ENCODE data around the gene SLC35F4.
"Not testable (repeated sequence)": the region's sequence is repeated elsewhere in the genome, so short reads cannot be mapped to it uniquely, and the experiment has no call there.

The SLC35F4 gene

GRCh38 chr14:57865403-57866198 is at the start of gene SLC35F4:
Gene SLC35F4 (minus strand): TSS chr14:57866092.
- DNase-seq = peak in 11 of 56 donors; percentile 2 to 68 (median 16)

DNA sequence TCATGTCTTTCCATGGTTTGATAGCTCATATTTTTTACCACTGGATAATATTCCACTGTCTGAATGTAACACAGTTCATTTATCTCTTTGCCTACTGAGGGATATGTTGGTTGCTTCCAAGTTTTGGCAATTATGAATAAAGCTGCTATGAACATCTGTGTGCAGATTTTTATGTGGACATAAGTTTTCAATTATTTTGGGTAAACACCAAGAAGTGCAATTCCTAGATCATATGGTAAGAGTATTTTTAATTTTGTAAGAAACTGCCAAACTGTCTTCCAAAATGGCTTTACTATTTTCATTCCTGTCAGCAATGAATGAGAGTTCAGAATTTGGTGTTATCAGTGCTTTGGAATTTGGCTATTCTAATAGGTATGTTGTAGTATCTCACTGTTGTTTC is 43.7 kb upstream of the SLC35F4 start:
- no peak for DNase-seq

- DNase-seq = no peak
Measured at GRCh38 chr14:57903954-57904353, 38.1 kb upstream of the SLC35F4 start.

- no peak for DNase-seq
Measured at GRCh38 chr14:57898837-57899572, 33.1 kb upstream of the SLC35F4 start.

DNA sequence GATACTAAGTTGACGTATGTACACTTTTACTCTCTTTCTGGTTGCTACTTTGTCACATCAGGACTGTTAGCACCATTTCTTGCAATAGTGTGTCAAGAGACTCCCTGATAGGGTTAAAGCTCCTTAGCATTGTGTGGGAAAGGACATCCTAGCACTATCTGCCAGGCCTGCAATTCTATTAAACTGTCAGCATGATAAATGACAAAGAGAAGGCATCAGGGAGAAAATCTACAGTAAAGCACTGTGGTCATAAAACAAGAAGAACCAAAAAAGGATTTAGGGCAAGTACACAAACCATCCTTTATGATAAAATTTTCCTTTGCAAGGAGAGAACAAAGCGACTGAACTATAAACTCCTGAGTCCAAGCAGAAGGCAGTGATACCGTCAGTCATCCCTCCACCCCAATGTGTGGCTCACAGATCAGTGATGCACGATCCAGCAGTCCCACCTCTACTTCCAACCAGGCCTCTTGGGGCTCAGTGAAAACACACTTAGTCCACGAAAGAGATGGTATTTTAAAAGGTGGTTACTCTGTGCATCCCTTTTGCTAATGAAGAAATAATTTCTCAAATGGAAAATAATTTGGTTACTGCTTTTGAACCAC is 31.4 kb upstream of the SLC35F4 start:
- no peak for DNase-seq

GRCh38 chr14:57889245-57889644 is 23.4 kb upstream of the SLC35F4 start:
- DNase-seq = peak in 23 of 56 donors; percentile 6 to 64 (median 18)

- no peak for DNase-seq
Measured at GRCh38 chr14:57884175-57884574, 18.3 kb upstream of the SLC35F4 start.

GRCh38 chr14:57883061-57883460 is 17.2 kb upstream of the SLC35F4 start:
- DNase-seq = no peak

DNA sequence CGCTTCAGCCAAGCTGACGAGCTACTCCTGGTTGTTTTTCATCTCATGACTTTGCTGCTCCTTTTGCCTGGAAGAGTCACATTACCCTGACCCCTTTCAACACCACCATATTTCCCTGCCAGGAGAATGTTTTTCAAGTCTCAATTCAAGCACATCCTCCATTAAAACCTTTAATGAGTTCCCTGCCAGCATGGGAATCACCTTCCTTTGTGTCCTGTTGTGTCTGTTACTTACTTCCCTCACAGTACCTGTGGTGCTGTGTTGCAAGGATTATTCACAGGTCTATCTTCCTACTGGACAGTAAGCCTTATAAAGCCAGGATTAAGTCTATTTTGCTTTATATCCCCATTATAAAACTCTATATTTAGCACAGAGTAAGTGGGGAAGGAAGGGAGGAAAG is 13.6 kb upstream of the SLC35F4 start:
- no peak for DNase-seq

DNA sequence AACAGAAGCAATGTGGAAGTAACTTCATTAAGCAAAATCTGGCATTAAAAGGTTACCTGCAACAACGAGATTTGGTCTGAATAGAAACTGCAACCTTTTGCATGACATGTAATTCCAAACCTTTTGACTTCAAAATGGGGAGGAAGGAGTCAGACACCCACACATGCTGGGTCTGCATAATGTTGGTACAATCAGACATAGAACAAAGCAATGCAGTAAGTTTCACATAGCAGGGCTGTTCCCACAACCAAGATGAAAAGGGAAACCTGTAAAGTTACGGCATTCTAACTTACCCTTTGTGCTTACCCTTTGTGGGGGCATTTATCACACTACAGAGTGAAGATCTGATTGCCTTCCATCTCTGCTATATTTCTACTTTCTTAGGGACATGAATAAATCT is 10.1 kb upstream of the SLC35F4 start:
- peak in 8 of 56 donors; percentile 6 to 46 (median 16) for DNase-seq

DNA sequence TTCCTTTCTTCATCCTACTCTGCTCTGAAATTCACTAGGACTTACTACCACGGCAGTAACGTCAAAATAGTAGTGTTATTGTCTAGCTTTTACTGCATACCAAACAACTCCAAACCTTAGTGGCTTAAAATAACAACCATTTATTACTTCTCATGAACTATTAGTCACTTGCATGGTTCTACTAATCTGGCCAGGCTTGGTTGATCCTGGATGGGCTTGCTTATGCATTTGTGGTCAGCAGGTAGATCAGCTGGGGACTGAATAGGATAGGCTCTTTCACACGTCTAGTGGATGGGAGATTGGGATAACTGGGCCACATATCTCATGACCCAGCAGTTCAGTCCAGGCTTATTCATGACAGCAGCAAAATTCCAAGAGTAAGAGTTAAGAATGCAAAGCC is 9.4 kb upstream of the SLC35F4 start:
- DNase-seq = no peak

DNA sequence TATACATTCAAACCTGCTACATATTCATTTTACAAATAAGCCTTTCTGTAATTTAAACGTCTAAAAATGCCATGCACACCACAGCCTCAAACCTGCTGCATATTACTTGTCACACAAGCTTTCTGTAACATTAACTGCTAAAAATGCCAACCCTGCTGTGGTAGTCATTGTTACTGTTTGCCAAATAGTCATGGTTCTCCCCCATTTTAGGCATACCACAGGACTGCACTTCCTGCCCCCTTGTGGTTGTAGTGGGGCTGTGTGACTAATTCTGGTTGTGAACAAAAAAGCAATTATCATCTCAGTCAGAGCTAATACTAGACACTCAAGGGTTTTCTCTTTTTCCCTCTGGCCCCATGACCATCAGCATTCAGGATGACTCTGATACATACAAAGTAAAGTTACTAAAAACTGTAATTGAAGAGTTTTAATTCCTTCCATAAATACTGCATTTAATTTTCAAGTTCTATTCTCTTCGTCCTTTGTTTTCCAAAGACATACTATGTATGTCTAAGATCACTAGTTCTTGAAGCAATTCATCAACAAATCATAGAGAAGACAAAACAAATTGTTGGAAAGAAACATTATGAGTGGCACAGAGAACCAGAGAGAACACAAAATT is 5.7 kb upstream of the SLC35F4 start:
- DNase-seq = peak in 13 of 56 donors; percentile 1 to 63 (median 17)

GRCh38 chr14:57870686-57871457 is 5.0 kb upstream of the SLC35F4 start:
- no peak for DNase-seq

DNA sequence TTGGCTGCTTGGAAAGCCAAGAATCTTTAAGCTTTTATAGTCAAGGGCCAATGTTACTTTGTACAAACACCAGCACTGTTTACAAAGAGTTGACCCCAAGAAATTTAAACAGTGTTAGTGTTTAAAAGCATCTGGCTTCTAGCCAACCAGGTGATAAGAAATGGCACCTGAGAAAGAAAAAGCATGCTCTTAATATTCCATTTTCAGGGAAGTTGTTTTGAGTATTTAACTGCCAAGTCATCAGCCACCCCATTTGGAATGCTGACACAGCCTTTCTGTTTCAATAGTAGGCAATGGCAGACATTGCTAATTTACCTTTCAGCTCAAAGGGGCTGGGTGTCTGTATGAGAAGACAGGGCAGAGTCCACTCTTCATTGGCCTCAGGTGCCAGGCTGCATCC is 3.7 kb upstream of the SLC35F4 start:
- no peak for DNase-seq

DNA sequence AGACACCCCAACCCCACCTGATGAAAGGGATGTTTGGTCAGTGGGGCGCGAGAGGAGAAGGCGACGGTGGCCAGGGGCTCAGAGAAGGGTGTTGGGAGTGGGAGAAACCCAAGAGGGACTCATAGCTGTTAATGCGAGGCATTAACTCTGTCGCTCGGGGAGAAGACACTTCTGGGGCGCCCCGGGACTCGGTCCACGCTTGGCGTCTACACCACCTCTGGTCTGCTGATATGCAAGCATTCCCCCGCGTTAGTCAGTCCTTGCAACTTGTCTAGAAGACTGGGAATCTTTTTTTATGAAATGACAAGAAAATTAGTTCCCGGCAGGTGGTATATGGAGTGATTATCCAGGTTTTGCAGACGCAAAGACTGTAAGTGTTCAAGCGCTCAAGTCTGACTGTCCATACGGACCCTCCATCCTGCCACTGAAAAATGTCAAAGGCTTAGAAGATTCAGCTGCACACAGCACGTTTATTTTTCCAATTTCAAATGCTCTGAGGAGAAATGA is 360 bp upstream of the SLC35F4 start:
- peak in 1 of 56 donors; percentile 5 for DNase-seq

DNA sequence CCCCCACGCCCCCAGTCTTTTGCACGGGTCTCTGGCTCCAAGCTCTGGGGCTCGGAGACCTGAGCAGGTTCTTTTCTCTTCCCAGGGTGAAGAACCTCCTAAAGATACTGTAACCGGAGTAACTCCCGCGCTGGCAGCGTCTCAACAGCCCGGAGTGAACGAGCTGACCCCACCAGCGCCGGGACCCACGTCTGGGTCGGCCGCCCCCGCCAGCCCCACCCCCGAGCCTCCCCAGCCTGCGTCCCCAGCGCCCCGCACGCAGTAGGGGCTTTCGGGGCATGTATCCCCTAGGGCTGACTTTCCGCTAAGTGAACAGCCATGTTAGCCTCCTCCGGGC is 858 bp downstream of the SLC35F4 start:
- peak in 3 of 56 donors; percentile 8 to 22 (median 16) for DNase-seq

DNA sequence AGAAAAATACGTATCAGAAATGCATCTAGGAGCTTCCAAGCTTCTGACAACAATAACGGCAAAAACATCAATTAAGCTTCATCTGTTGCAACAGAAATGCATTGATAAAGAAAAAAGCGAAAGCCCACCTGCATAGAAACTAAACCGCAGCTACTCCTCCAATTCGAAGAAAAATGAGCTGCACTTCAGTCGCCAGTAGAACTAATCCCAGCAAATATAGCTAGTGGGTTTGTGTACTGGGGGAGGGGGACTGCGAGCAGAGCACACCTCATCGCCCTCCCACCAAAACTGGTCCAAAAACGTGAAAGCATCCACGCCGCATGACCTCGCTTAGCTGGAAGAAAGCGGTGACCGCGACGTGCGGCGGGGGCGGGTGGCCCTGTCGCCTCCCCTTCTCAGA is 1.2 kb downstream of the SLC35F4 start:
- DNase-seq = no peak

DNA sequence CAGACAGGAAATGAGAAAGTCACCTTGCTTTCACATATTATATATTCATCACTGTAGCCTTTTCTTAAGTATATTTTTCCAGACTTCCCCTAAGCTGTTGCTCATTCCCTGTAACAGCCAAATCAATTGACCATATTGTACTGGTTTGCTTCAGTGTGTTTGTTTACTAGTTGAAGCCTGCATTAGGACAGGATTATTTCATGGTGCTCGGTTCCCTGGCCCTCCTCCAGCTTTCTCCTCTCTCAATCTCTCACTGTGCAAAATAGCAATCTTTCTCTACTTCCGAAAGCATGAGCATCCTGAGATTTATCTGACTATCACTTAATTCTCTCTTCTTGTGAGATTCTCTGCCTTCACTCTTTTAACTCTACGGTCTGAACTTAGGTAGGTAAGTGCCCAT is 2.4 kb downstream of the SLC35F4 start:
- DNase-seq = no peak

GRCh38 chr14:57855666-57856065 is 10.2 kb downstream of the SLC35F4 start:
- DNase-seq = not testable (repeated sequence)

- no peak for DNase-seq
Measured at GRCh38 chr14:57854571-57854970, 11.3 kb downstream of the SLC35F4 start.

GRCh38 chr14:57851354-57851753 is 14.5 kb downstream of the SLC35F4 start:
- no peak for DNase-seq
